Colonic mucosa (tissue), 4 donors: ENCODE results near the gene CLEC4A. TPM values are rescaled to one million over a fixed set of nuclear protein-coding genes. Genes with fewer than 3 reads are reported as not detected.
"Not testable (repeated sequence)": the region's sequence is repeated elsewhere in the genome, so short reads cannot be mapped to it uniquely, and the experiment has no call there.

Experiments
- DNase-seq: peaks from one replicate; pipeline ENCODE4 v3.0.0-alpha.2; 2020
- H3K27ac ChIP-seq: fragments of 200-600 bp; one replicate; pipeline ENCODE4 v1.8.0; 2021
- H3K27me3 ChIP-seq: fragments of 200-600 bp; one replicate; pipeline ENCODE4 v1.8.0; 2021
- H3K36me3 ChIP-seq: fragments of 200-600 bp; one replicate; pipeline ENCODE4 v1.8.0; 2021
- H3K4me1 ChIP-seq: fragments of 200-600 bp; one replicate; pipeline ENCODE4 v1.8.0; 2021; ENCODE audit warnings: mild to moderate bottlenecking
- H3K4me3 ChIP-seq: fragments of 200-600 bp; one replicate; pipeline ENCODE4 v1.8.0; 2021
- H3K9ac ChIP-seq, 2 donors: one replicate each; pipeline ENCODE4 v1.7.0; 2013; ENCODE audit warnings: control low read depth in 2 of 2, low read depth in 2 of 2, low read length in 2 of 2
- H3K9me3 ChIP-seq: fragments of 200-600 bp; one replicate; pipeline ENCODE4 v1.8.0; 2021
- intact Hi-C: fragments of 100-400 bp; cut with DNase I; formaldehyde crosslinking; loops from one replicate; pipeline ENCODE4 v1.14.1; 2022
- total RNA-seq, 2 donors: library from RNA; stranded (reverse); fragmentation: NEBNext Ultra II Directional in 1 of 2; extraction: Animal tissue kit (Norgen Biotek cat#: 25700) in 1 of 2; gene quantifications; one replicate each; pipeline ENCODE4 v1.2.1, GENCODE V29; 2021
- TF ChIP-seq, protein P1 (sequence below): fragments of 200-600 bp; IDR thresholded peaks from one replicate; pipeline ENCODE4 v1.8.0; 2022; ENCODE audit warnings: antibody characterized with exemption, mild to moderate bottlenecking
- donor health status: healthy.
- donor health status: DM: no; HTN: no; CAD: no.
- donor health status: DM: no; HTN: no; CAD: no.

CLEC4A gene
- total RNA-seq, 2 donors from 2014 or later = 1.8 TPM

DNA sequence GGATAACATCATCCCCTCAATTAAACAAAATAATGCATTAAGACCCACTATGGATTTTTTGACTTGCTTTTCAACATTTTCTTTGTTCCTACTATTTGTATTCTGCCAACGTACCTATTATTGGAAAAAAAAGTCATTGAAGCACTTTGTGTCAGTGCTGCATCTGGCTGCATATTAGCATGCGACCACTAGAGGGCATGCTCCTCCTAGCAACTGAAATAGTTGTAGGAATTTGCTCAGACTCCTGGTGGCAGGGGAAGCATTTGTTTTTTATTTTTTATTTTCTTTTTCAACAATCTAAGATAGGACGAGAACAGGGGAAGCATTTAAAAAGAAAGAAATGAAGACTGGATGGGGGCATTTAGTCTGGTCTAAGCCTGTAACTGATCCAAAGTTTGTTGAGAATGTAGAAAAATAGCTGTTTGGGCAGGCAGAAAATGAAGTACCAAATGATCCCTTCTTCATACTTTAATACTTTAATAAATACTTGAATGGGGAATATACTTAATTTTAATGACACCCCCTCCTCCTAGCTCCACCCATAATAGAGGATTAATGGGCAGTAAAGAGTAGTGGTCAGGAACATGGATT is 14.5 kb upstream of the CLEC4A start:
- no peaks in the 10 kb centered on the region for H3K4me1 ChIP-seq
- no peaks in the 10 kb centered on the region for H3K36me3 ChIP-seq
- no peaks in the 10 kb centered on the region for H3K9me3 ChIP-seq
- DNase-seq = peak; percentile 74
- intact Hi-C loops = loop anchor here (5.0 kb wide), 1 partner anchor 123 kb away; no protein-coding TSS in a partner anchor
- H3K9ac ChIP-seq = no peak overlapping the region
- H3K4me3 ChIP-seq = no peak overlapping the region
- no peaks in the 10 kb centered on the region for H3K27me3 ChIP-seq
- TF ChIP-seq, protein P1, sequence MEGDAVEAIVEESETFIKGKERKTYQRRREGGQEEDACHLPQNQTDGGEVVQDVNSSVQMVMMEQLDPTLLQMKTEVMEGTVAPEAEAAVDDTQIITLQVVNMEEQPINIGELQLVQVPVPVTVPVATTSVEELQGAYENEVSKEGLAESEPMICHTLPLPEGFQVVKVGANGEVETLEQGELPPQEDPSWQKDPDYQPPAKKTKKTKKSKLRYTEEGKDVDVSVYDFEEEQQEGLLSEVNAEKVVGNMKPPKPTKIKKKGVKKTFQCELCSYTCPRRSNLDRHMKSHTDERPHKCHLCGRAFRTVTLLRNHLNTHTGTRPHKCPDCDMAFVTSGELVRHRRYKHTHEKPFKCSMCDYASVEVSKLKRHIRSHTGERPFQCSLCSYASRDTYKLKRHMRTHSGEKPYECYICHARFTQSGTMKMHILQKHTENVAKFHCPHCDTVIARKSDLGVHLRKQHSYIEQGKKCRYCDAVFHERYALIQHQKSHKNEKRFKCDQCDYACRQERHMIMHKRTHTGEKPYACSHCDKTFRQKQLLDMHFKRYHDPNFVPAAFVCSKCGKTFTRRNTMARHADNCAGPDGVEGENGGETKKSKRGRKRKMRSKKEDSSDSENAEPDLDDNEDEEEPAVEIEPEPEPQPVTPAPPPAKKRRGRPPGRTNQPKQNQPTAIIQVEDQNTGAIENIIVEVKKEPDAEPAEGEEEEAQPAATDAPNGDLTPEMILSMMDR = peak; percentile 92
- no peak overlapping the region for H3K27ac ChIP-seq

DNA sequence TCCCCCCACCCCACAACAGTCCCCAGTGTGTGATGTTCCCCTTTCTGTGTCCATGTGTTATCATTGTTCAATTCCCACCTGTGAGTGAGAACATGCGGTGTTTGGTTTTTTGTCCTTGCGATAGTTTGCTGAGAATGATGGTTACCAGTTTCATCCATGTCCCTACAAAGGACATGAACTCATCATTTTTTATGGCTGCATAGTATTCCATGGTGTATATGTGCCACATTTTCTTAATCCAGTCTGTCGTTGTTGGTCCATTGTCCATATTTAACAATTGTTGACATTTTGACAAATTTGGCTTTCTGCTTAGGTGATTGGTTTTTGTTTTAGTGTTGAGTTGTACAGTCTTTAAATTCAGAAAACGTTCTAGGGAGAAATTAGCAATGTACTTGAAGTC is 10.3 kb upstream of the CLEC4A start:
- H3K9ac ChIP-seq, DNase-seq, H3K36me3 ChIP-seq, H3K4me1 ChIP-seq, H3K4me3 ChIP-seq, H3K9me3 ChIP-seq, intact Hi-C loops, H3K27me3 ChIP-seq, H3K27ac ChIP-seq: not testable (repeated sequence)

DNA sequence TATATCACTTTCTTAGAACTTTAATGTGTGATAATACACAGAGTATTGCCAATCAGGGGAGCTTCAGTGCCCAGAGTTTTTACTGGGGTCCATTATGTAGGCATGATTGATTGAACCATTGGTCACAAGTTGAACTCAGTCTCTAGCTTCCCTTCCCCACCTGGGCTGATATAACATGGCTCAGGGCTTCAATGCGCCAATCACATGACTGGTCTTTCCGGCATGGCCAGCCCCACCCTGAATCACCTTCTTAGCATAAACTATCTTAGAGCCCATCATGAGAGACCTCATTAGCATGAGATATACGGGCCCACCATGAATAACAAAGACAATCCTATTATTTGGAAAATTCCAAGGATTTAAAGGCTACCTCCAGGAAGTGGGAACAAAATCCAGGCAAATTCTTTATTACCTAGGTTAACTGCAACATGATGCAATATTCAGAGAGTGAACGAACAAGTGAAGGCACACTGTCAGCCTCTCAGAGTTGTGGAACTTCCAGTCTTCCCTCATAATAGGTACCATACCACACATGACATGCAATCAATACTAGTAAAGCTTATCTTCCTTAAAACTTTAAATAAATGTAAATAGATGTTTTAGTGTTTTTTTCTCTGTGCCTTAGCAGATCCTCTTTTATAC is 3.2 kb upstream of the CLEC4A start:
- DNase-seq = no peak
- TF ChIP-seq, protein P1 = no peak

DNA sequence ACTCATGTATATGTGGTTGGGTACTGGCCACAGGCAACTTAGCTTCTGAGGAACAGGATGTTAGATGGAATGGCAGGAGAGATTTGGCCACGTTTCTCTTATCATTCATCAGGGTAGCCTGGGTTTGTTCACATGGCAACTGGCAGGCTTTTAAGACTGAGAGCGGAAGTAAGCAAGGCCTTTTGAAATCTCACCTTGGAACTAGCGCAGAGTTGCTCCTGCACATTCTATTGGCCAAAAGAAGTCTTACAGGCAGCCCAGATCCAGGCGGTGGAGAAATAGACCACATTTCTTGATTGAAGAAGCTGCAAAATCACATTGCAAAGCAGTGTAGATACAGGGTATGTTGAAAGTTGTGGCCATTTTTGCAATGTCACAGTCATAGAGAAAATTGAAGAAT is 3.7 kb downstream of the CLEC4A start:
- H3K4me1 ChIP-seq = no peaks in the 10 kb centered on the region
- H3K27ac ChIP-seq = no peak overlapping the region
- intact Hi-C loops = no loop called here
- TF ChIP-seq, protein P1 = no peak
- H3K9me3 ChIP-seq = no peaks in the 10 kb centered on the region
- H3K27me3 ChIP-seq = no peaks in the 10 kb centered on the region
- H3K36me3 ChIP-seq = no peaks in the 10 kb centered on the region
- no peak overlapping the region for H3K9ac ChIP-seq
- H3K4me3 ChIP-seq = no peak overlapping the region
- DNase-seq = no peak

More for the DNA sequence above, 3.2 kb upstream of the CLEC4A start:
- H3K27me3 ChIP-seq = no peaks in the 10 kb centered on the region
- no peaks in the 10 kb centered on the region for H3K4me1 ChIP-seq
- H3K9me3 ChIP-seq = no peaks in the 10 kb centered on the region
- H3K27ac ChIP-seq = no peak overlapping the region
- intact Hi-C loops = no loop called here
- no peak overlapping the region for H3K9ac ChIP-seq
- no peaks in the 10 kb centered on the region for H3K36me3 ChIP-seq
- H3K4me3 ChIP-seq = no peak overlapping the region

DNA sequence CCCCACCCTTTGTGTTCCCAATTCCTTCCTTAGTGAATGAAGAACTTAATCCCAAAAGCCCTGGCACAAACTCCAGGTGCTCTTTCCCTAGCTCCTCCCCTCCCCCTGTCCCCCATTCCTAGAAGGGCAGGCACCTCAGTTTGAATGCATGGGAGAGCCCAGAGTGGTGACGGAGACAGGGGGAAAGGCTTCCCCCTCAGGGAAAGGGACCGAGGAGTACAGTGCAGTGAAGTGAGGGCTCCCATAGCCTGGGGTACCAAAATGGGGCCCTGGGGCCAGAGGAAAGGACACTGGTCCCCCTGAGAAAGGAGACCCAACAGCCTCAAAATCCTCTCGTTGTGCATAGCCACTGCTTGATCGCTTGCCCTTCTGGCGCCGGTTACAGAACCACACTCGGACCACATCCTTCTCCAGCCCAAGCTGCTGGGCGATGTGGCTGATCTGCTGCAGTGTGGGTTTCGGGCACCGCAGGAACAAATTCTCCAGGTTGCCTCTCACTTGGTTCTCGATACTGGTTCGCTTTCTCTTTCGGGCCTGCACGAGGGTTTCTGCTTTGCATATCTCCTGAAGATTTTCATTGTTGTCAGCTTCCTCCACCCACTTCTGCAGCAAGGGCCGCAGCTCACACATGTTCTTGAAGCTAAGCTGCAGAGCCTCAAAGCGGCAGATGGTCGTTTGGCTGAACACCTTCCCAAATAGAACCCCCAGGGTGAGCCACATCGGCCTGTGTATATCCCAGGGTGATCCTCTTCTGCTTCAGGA is 10.4 kb downstream of the CLEC4A start:
- H3K9me3 ChIP-seq, H3K4me3 ChIP-seq, H3K9ac ChIP-seq, H3K27me3 ChIP-seq, H3K36me3 ChIP-seq, intact Hi-C loops, H3K27ac ChIP-seq, H3K4me1 ChIP-seq, DNase-seq: not testable (repeated sequence)

DNA sequence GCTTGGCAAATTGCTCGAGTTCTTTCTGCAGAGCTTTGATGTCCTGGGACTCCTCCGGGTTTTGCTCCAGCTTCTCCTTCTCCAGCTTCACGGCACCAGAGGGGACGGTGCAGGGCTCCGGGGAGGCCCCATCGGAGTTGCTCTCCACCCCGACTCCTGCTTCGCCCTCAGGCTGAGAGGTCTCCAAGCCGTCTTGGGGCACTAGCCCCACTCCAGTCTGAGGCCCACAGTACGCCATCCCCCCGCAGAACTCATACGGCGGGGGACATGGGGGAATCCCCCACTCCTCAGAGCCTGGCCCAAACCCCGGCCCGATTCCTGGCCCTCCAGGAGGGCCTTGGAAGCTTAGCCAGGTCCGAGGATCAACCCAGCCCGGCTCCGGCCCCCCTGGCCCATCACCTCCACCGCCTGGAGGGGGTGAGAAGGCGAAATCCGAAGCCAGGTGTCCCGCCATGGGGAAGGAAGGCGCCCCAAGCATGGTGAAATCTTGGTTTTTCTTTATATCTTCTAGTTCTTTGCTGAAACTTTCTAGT is 11.0 kb downstream of the CLEC4A start:
- H3K4me3 ChIP-seq, H3K9ac ChIP-seq, H3K9me3 ChIP-seq, H3K27ac ChIP-seq, intact Hi-C loops, H3K4me1 ChIP-seq, DNase-seq, H3K27me3 ChIP-seq, H3K36me3 ChIP-seq: not testable (repeated sequence)

DNA sequence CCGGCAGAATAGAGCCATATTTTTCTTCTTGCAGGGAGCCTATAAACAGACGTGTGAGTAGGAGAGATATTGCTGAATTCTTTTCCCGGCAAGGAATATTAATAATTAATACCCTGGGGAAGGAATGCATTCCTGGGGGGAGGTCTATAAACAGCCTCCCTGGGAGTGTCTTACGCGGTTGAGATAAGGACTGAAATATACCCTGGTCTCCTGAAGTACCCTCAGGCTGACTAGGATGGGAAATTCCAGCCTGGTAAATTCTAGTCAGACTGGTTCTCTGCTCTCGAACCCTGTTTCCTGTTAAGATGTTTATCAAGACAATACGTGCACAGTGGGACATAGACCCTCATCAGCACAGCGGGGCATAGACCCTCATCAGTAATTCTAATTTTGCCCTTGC is 18.2 kb downstream of the CLEC4A start:
- H3K9me3 ChIP-seq, H3K27ac ChIP-seq, H3K27me3 ChIP-seq, H3K4me3 ChIP-seq, DNase-seq, intact Hi-C loops, H3K4me1 ChIP-seq, H3K9ac ChIP-seq, H3K36me3 ChIP-seq: not testable (repeated sequence)
